Effector memory CD4-positive, alpha-beta T cell (primary cell): ENCODE results near the gene GALNTL6.

Source experiments
- DNase-seq, 3 donors: peaks; one replicate each; pipeline ENCODE4 v3.0.0-alpha.2; 2020
- H3K27ac ChIP-seq: 2 replicates; pipeline ENCODE4 v1.7.0; 2013; ENCODE audit warnings: mild to moderate bottlenecking, low read length, moderate library complexity; ENCODE audit not compliant: insufficient read depth, poor library complexity, severe bottlenecking
- H3K27me3 ChIP-seq: replicated peaks from 2 replicates; pipeline ENCODE4 v1.7.0; 2013; ENCODE audit warnings: mild to moderate bottlenecking, low read length; ENCODE audit not compliant: insufficient read depth, control insufficient read depth, poor library complexity, severe bottlenecking
- H3K36me3 ChIP-seq: 2 replicates; pipeline ENCODE4 v1.7.0; 2013; ENCODE audit warnings: mild to moderate bottlenecking, low read length, moderate library complexity; ENCODE audit not compliant: control insufficient read depth, insufficient read depth
- H3K4me1 ChIP-seq: 2 replicates; pipeline ENCODE4 v1.7.0; 2013; ENCODE audit warnings: low read length, mild to moderate bottlenecking; ENCODE audit not compliant: control insufficient read depth, insufficient read depth, poor library complexity, severe bottlenecking
- H3K4me3 ChIP-seq: 2 replicates; pipeline ENCODE4 v1.7.0; 2013; ENCODE audit warnings: low read length, low read depth, mild to moderate bottlenecking; ENCODE audit not compliant: insufficient read depth, poor library complexity, severe bottlenecking
- H3K9me3 ChIP-seq: 2 replicates; pipeline ENCODE4 v1.7.0; 2013; ENCODE audit warnings: mild to moderate bottlenecking, low read length, moderate library complexity; ENCODE audit not compliant: control insufficient read depth

GALNTL6 gene

DNA sequence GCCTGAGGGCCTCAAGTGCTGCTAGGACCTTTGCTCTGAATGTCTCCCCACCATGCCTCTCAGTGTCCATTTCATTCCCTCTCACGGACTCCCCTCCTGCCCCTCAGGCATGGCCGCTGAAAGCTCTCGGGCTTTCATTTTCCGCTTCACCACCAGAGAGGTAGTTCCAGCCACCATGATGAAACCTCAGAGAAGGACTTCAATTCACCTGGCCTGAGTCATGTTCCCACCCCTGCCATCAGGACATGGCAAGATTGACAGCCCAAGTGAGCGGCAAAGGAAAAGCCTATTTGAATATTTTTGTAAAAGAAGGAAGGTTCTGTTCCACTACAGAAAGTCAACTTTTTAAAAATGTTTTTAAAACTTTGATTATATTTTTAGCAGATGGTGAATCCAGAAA lies 1106.1 kb downstream of the GALNTL6 start:
- H3K4me1 ChIP-seq, result no peaks in the 10 kb centered on the region
- H3K27me3 ChIP-seq, result no peaks in the 10 kb centered on the region
- no peak overlapping the region for H3K27ac ChIP-seq
- no peak for DNase-seq
- no peak overlapping the region for H3K4me3 ChIP-seq
- H3K9me3 ChIP-seq, result no peaks in the 10 kb centered on the region
- H3K36me3 ChIP-seq, result no peaks in the 10 kb centered on the region

- Histone ChIP-seq H3K4me1 (no peaks in the 10 kb centered on the region), H3K4me3 (no peak overlapping the region), H3K27ac (no peak overlapping the region), H3K27me3 (no peaks in the 10 kb centered on the region), H3K36me3 (no peaks in the 10 kb centered on the region), H3K9me3 (no peaks in the 10 kb centered on the region)
- no peak for DNase-seq
Observed at GRCh38 chr4:172927096-172927814, 1114.1 kb downstream of the GALNTL6 start.

- DNase-seq, result no peak
- Histone ChIP-seq H3K4me1 (no peaks in the 10 kb centered on the region), H3K27ac (no peak overlapping the region), H3K9me3 (no peaks in the 10 kb centered on the region), H3K36me3 (no peaks in the 10 kb centered on the region), H3K27me3 (no peaks in the 10 kb centered on the region), H3K4me3 (no peak overlapping the region)
Observed at GRCh38 chr4:172928347-172928746, 1115.1 kb downstream of the GALNTL6 start.

- no peaks in the 10 kb centered on the region for H3K36me3 ChIP-seq
- H3K4me1 ChIP-seq, result no peaks in the 10 kb centered on the region
- H3K27ac ChIP-seq, result no peak overlapping the region
- no peak for DNase-seq
- H3K4me3 ChIP-seq, result no peak overlapping the region
- H3K9me3 ChIP-seq, result no peaks in the 10 kb centered on the region
- no peaks in the 10 kb centered on the region for H3K27me3 ChIP-seq
Observed at GRCh38 chr4:172938072-172938829, 1125.0 kb downstream of the GALNTL6 start.

GRCh38 chr4:172938870-172939269 lies 1125.7 kb downstream of the GALNTL6 start:
- Histone ChIP-seq H3K4me3 (no peak overlapping the region), H3K27ac (no peak overlapping the region), H3K36me3 (no peaks in the 10 kb centered on the region), H3K9me3 (no peaks in the 10 kb centered on the region), H3K4me1 (no peaks in the 10 kb centered on the region), H3K27me3 (no peaks in the 10 kb centered on the region)
- DNase-seq, result no peak

- Histone ChIP-seq H3K9me3 (no peaks in the 10 kb centered on the region), H3K27ac (no peak overlapping the region), H3K4me3 (no peak overlapping the region), H3K36me3 (no peaks in the 10 kb centered on the region), H3K27me3 (no peaks in the 10 kb centered on the region), H3K4me1 (no peaks in the 10 kb centered on the region)
- no peak for DNase-seq
Observed at GRCh38 chr4:172942840-172943239, 1129.6 kb downstream of the GALNTL6 start.

DNA sequence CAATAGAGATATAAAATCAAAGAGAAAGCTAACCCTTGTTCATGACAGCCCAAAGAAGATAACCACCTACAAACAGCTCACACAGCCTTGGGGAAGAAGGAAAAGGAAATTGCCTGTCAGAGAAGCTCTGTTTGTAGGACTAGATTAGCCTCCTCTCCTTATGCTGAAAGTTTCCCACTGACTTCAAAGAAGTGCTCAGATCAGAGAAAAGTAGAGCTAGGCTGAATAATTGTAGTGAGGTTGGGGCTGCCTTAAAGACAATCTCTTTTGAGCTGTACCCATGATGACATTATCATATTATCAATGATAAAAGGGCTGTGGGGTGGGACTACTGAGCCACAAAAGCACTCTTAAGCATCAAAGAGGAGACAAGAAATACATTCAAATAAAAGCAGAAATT lies 1132.4 kb downstream of the GALNTL6 start:
- Histone ChIP-seq H3K4me3 (no peak overlapping the region), H3K36me3 (no peaks in the 10 kb centered on the region), H3K27ac (no peak overlapping the region), H3K9me3 (no peaks in the 10 kb centered on the region), H3K27me3 (no peaks in the 10 kb centered on the region), H3K4me1 (no peaks in the 10 kb centered on the region)
- DNase-seq, result no peak

- Histone ChIP-seq H3K4me1 (no peaks in the 10 kb centered on the region), H3K27ac (no peak overlapping the region), H3K36me3 (no peaks in the 10 kb centered on the region), H3K27me3 (no peaks in the 10 kb centered on the region), H3K9me3 (no peaks in the 10 kb centered on the region), H3K4me3 (no peak overlapping the region)
- no peak for DNase-seq
Observed at GRCh38 chr4:172946503-172946902, 1133.3 kb downstream of the GALNTL6 start.

DNA sequence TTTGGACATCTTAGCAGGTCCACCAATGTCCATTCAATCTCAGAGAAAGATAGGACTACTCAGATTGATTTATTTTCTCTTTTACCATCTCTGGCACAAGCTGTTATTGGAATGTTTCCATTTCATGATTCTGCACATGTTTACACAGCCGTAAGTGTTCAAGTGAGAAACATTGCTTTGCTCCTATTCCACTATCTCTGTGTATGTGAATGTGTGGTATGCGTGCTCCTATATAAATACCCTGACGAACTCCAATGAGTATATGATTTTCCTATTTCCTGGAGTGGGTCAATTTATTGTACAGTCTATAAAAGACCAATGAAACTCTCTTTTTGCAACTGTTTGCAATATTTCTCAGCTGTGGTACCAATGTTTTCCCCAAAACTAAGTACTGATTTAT lies 1134.4 kb downstream of the GALNTL6 start:
- Histone ChIP-seq H3K4me1 (no peaks in the 10 kb centered on the region), H3K27ac (no peak overlapping the region), H3K27me3 (no peaks in the 10 kb centered on the region), H3K4me3 (no peak overlapping the region), H3K9me3 (no peaks in the 10 kb centered on the region), H3K36me3 (no peaks in the 10 kb centered on the region)
- no peak for DNase-seq

DNA sequence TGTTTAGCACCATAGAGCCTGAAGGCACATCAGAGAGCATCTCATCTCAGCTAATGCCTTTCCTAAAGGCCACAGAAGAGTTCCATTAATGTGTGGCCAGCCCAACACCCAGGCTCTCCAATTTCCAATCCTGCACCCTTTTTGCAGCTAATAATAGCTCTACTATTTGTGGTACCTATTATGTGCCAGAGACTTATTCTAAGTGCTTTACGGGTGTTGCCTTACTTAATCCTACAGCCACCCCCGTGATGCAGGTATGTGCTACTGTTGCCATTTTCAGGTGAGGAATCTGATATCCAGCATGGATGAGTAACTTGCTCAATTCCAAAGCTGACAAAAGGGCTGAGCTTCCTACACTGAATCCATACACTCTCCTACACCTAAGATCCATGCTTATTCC lies 1137.8 kb downstream of the GALNTL6 start:
- H3K27me3 ChIP-seq, result no peaks in the 10 kb centered on the region
- H3K9me3 ChIP-seq, result no peaks in the 10 kb centered on the region

More for the DNA sequence above, 1137.8 kb downstream of the GALNTL6 start:
- no peak for DNase-seq
- no peak overlapping the region for H3K4me3 ChIP-seq
- no peak overlapping the region for H3K27ac ChIP-seq
- no peaks in the 10 kb centered on the region for H3K36me3 ChIP-seq
- no peaks in the 10 kb centered on the region for H3K4me1 ChIP-seq
